Panc1 (cell line): ENCODE data around the gene MALAT1. TPM values are rescaled to one million over a fixed set of nuclear protein-coding genes. Genes with fewer than 3 reads are reported as not detected.

Experiments
- ATAC-seq: fragments of 200-7000 bp; cut with Tn5 transposase; 2 replicates; pipeline ENCODE4 v1.9.1; 2020; ENCODE audit warnings: mild to moderate bottlenecking, moderate library complexity
- BruUV-seq: library from RNA; stranded (reverse); fragments of 400-500 nt; replicated peaks from 2 replicates; lab custom pipeline; 2021; lab: Mats Ljungman, UMichigan
- CTCF ChIA-PET: fragments of 300-600 bp; sonication (Branson Sonifier 250); formaldehyde crosslinking; loops from one replicate; lab custom pipeline; 2022; ENCODE audit warnings: antibody characterized with exemption; lab: Charles Lee
- POLR2A ChIA-PET: fragments of 300-600 bp; sonication (Branson Sonifier 250); formaldehyde crosslinking; loops from one replicate; lab custom pipeline; 2022; ENCODE audit warnings: antibody characterized with exemption; lab: Charles Lee
- DNase-seq: peaks from one replicate; pipeline ENCODE4 v3.0.0-alpha.2; 2010; ENCODE audit warnings: low read depth, low spot score
- H3K27ac ChIP-seq: 2 replicates; pipeline ENCODE4 v1.5.1; 2011; ENCODE audit warnings: mild to moderate bottlenecking, low read length, inconsistent platforms
- H3K27me3 ChIP-seq: fragments of 200-500 bp; sonication (Bioruptor generic); 2 replicates; pipeline ENCODE4 v1.6.0; 2014; ENCODE audit warnings: low read length, inconsistent platforms; ENCODE audit not compliant: control insufficient read depth, insufficient read depth
- H3K36me3 ChIP-seq: fragments of 200-500 bp; sonication (Bioruptor generic); 2 replicates; pipeline ENCODE4 v1.5.1; 2014; ENCODE audit warnings: inconsistent platforms, mild to moderate bottlenecking, low read length, moderate library complexity; ENCODE audit not compliant: control insufficient read depth, insufficient read depth
- H3K4me1 ChIP-seq: 2 replicates; pipeline ENCODE4 v1.5.1; 2011; ENCODE audit warnings: inconsistent platforms, mild to moderate bottlenecking, low read length, moderate library complexity; ENCODE audit not compliant: control insufficient read depth, insufficient read depth
- H3K4me3 ChIP-seq, 2 experiments: 2 replicates each; pipeline ENCODE4 v1.5.1; 2011 to 2012; ENCODE audit warnings: low read depth in 2 of 2, low read length in 2 of 2, mild to moderate bottlenecking in 2 of 2, inconsistent platforms in 1 of 2, moderate library complexity in 1 of 2
- H3K9me3 ChIP-seq: fragments of 200-500 bp; sonication (Bioruptor generic); 2 replicates; pipeline ENCODE4 v1.5.1; 2014; ENCODE audit warnings: low read depth, mild to moderate bottlenecking, inconsistent platforms, low read length, moderate library complexity; ENCODE audit not compliant: control insufficient read depth, insufficient read depth
- POLR2AphosphoS5 ChIP-seq: IDR thresholded peaks from 2 replicates; pipeline ENCODE4 v1.6.1; 2012; ENCODE audit warnings: mild to moderate bottlenecking, low read depth, low read length, moderate library complexity
- SIN3A ChIP-seq: IDR thresholded peaks from 2 replicates; pipeline ENCODE4 v1.6.1; 2012; ENCODE audit warnings: low read depth, mild to moderate bottlenecking, low read length, moderate library complexity, borderline replicate concordance; ENCODE audit not compliant: insufficient read depth
- TCF7L2 ChIP-seq: IDR thresholded peaks from 2 replicates; pipeline ENCODE4 v1.6.1; 2011; ENCODE audit warnings: mild to moderate bottlenecking, low read depth, low read length, inconsistent platforms
- in situ Hi-C: cut with HindIII; loops from 2 replicates; pipeline ENCODE4 v1.10.0; 2016; ENCODE audit warnings: low sequenced_read_pairs, low pct_unique_long_range_greater_than_20kb
- intact Hi-C: fragments of 100-400 bp; cut with micrococcal nuclease; formaldehyde crosslinking; loops from one replicate; pipeline ENCODE4 v1.10.0; 2022; ENCODE audit not compliant: unreplicated experiment
- total RNA-seq: library from RNA; stranded (reverse); gene quantifications from one replicate; pipeline ENCODE4 v1.2.1, GENCODE V29; 2021; ENCODE audit not compliant: unreplicated experiment
- TF ChIP-seq, protein P1 (sequence below): fragments of 450-650 bp; IDR thresholded peaks from 2 replicates; pipeline ENCODE4 v1.5.1; 2017; ENCODE audit warnings: mild to moderate bottlenecking
- TF ChIP-seq, protein P2 (sequence below), 2 experiments: IDR thresholded peaks; 2 replicates each; pipeline ENCODE4 v1.6.1; 2011 to 2012; ENCODE audit warnings: low read depth in 2 of 2, control low read depth in 1 of 2, low read length in 1 of 2, mild to moderate bottlenecking in 1 of 2, moderate library complexity in 1 of 2; ENCODE audit not compliant: insufficient read depth in 1 of 2

MALAT1 gene
- total RNA-seq, 1 experiment from 2014 or later, result 13,645 TPM

GRCh38 chr11:65532388-65533064 lies 33.7 kb downstream of the MALAT1 start:
- Histone ChIP-seq H3K27me3 (no peaks in the 10 kb centered on the region), H3K27ac (no peak overlapping the region), H3K36me3 (peaks cover 6% of the 10 kb centered on the region; the same call in 1 of the 2 replicates), H3K4me3 (no peak overlapping the region), H3K4me1 (peaks cover 7% of the 10 kb centered on the region), H3K9me3 (no peaks in the 10 kb centered on the region)
- ATAC-seq (no peak), DNase-seq (no peak)
- in situ Hi-C loops (no loop called here), intact Hi-C loops (no loop called here)
- ChIA-PET CTCF (no interaction called here), POLR2A (no interaction called here)
- TF ChIP-seq POLR2AphosphoS5 (no peak), SIN3A (no peak), TCF7L2 (no peak)
- TF ChIP-seq, protein P1, sequence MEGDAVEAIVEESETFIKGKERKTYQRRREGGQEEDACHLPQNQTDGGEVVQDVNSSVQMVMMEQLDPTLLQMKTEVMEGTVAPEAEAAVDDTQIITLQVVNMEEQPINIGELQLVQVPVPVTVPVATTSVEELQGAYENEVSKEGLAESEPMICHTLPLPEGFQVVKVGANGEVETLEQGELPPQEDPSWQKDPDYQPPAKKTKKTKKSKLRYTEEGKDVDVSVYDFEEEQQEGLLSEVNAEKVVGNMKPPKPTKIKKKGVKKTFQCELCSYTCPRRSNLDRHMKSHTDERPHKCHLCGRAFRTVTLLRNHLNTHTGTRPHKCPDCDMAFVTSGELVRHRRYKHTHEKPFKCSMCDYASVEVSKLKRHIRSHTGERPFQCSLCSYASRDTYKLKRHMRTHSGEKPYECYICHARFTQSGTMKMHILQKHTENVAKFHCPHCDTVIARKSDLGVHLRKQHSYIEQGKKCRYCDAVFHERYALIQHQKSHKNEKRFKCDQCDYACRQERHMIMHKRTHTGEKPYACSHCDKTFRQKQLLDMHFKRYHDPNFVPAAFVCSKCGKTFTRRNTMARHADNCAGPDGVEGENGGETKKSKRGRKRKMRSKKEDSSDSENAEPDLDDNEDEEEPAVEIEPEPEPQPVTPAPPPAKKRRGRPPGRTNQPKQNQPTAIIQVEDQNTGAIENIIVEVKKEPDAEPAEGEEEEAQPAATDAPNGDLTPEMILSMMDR, result no peak
- TF ChIP-seq, protein P2, sequence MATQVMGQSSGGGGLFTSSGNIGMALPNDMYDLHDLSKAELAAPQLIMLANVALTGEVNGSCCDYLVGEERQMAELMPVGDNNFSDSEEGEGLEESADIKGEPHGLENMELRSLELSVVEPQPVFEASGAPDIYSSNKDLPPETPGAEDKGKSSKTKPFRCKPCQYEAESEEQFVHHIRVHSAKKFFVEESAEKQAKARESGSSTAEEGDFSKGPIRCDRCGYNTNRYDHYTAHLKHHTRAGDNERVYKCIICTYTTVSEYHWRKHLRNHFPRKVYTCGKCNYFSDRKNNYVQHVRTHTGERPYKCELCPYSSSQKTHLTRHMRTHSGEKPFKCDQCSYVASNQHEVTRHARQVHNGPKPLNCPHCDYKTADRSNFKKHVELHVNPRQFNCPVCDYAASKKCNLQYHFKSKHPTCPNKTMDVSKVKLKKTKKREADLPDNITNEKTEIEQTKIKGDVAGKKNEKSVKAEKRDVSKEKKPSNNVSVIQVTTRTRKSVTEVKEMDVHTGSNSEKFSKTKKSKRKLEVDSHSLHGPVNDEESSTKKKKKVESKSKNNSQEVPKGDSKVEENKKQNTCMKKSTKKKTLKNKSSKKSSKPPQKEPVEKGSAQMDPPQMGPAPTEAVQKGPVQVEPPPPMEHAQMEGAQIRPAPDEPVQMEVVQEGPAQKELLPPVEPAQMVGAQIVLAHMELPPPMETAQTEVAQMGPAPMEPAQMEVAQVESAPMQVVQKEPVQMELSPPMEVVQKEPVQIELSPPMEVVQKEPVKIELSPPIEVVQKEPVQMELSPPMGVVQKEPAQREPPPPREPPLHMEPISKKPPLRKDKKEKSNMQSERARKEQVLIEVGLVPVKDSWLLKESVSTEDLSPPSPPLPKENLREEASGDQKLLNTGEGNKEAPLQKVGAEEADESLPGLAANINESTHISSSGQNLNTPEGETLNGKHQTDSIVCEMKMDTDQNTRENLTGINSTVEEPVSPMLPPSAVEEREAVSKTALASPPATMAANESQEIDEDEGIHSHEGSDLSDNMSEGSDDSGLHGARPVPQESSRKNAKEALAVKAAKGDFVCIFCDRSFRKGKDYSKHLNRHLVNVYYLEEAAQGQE (IDR thresholded peaks at IDR 0.05; ENCODE audit: insufficient read depth in 1 of 2, low read depth in 2 of 2, low read length in 1 of 2), result no peak
- no TSS peak for BruUV-seq

GRCh38 chr11:65535102-65535501 lies 36.3 kb downstream of the MALAT1 start:
- ChIA-PET CTCF (no interaction called here), POLR2A (no interaction called here)
- peaks cover 11% of the 10 kb centered on the region for H3K4me1 ChIP-seq
- BruUV-seq, result no TSS peak
- peaks cover 6% of the 10 kb centered on the region; the same call in 1 of the 2 replicates for H3K36me3 ChIP-seq
- DNase-seq, result no peak
- H3K4me3 ChIP-seq, result no peak overlapping the region
- no peaks in the 10 kb centered on the region for H3K27me3 ChIP-seq
- TF ChIP-seq SIN3A, result no peak
- TF ChIP-seq TCF7L2, result no peak
- TF ChIP-seq POLR2AphosphoS5, result no peak
- TF ChIP-seq, protein P1, result no peak
- TF ChIP-seq, protein P2 (IDR thresholded peaks at IDR 0.05; ENCODE audit: insufficient read depth in 1 of 2, low read depth in 2 of 2, low read length in 1 of 2), result no peak
- ATAC-seq, result no peak
- H3K27ac ChIP-seq, result no peak overlapping the region
- intact Hi-C loops (no loop called here), in situ Hi-C loops (no loop called here)
- H3K9me3 ChIP-seq, result no peaks in the 10 kb centered on the region
